ENCODE measurements around the gene LEPROT.

The LEPROT gene

DNA sequence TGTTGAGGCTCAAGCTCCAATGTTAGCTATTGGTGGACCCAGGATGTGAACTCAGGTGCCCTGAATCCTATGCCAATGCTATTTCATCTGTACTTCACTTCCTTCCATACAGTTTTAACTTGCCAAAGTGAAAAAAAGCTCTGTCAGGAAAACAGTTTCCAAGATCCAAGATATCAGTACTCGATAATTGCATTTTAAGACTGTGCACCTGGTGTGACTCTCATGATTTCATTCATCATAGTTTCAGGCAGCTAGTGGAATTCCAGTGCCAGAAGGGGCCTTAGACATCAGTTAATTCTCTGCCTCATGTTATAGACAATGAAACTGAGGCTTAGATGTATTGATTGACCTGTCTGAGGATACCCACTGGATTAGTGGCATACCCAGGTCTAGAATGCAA is 26.5 kb upstream of the LEPROT start:
- Histone ChIP-seq H3K79me2 (ENCODE audit: insufficient read depth, low read length) (no peaks in the 10 kb centered on the region), H3K4me2 (ENCODE audit: insufficient read depth, low read length) (no peak overlapping the region), H3K4me1 (ENCODE audit: insufficient read depth, low read length) (no peaks in the 10 kb centered on the region), H3K36me3 (ENCODE audit: insufficient read depth, low read length) (peaks cover 25% of the 10 kb centered on the region; the same call in 1 of the 2 replicates), H3K4me3 (ENCODE audit: low read depth in 1 of 2, low read length in 2 of 2) (no peak overlapping the region), H4K20me1 (ENCODE audit: insufficient read depth, low read length) (no peaks in the 10 kb centered on the region), H3K9me3 (ENCODE audit: insufficient read depth, low read length, severe bottlenecking) (no peaks in the 10 kb centered on the region), H3K27ac (ENCODE audit: low read length) (no peak overlapping the region), H2AFZ (ENCODE audit: low read depth, low read length) (no peak overlapping the region), H3K9ac (ENCODE audit: low read depth, low read length) (no peak overlapping the region), H3K27me3 (ENCODE audit: insufficient read depth, low read length, poor library complexity) (no peaks in the 10 kb centered on the region)
- TF ChIP-seq EZH2 (IDR thresholded peaks at IDR 0.05; ENCODE audit: borderline replicate concordance, low read depth, low read length, severe bottlenecking) = no peak
- no peak for ATAC-seq (ENCODE audit: insufficient read depth, low read depth)
- no peak for DNase-seq

DNA sequence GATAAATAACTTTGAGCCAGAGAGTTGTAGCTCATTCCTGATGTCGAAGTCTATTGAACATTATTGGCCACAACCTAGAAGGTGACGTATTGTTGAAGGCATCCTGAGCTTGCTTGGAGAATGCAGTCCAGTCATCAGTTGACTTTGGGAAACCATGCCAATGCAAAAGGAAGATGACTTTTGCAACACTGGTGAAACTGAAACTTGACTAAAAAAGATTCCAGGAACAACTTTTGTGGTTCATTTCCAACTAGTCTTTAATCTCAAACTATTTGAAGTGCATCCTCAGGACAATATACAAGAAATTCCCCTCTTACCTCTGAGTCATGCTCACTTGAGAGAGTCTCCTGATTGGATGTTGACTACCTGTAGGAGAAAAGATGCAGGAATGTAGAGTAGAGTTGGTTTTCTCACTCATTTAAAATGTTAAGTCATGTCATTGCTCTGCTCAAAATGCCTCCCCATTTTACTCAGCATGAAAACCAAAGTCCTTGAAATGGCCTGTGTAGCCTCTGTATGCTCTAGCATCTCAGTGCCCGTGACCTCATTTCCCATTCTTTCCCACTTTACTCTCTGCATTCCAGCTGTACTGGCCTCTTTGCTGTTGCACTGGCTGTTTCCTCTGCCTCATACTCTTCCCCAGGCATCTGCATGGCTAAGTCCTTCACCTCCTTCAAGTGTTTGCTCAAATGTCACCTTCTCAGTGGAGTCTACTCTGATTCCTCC is 24.4 kb upstream of the LEPROT start:
- H4K20me1 ChIP-seq (ENCODE audit: insufficient read depth, low read length) = no peaks in the 10 kb centered on the region
- no peaks in the 10 kb centered on the region for H3K27me3 ChIP-seq (ENCODE audit: insufficient read depth, low read length, poor library complexity)
- no peak for DNase-seq
- H3K36me3 ChIP-seq (ENCODE audit: insufficient read depth, low read length) = peaks cover 21% of the 10 kb centered on the region; the same call in 1 of the 2 replicates
- no peaks in the 10 kb centered on the region for H3K79me2 ChIP-seq (ENCODE audit: insufficient read depth, low read length)
- no peak overlapping the region for H3K9ac ChIP-seq (ENCODE audit: low read depth, low read length)
- no peaks in the 10 kb centered on the region for H3K9me3 ChIP-seq (ENCODE audit: insufficient read depth, low read length, severe bottlenecking)
- ATAC-seq (ENCODE audit: insufficient read depth, low read depth) = no peak
- no peak overlapping the region for H2AFZ ChIP-seq (ENCODE audit: low read depth, low read length)
- no peak overlapping the region for H3K4me2 ChIP-seq (ENCODE audit: insufficient read depth, low read length)
- H3K4me1 ChIP-seq (ENCODE audit: insufficient read depth, low read length) = no peaks in the 10 kb centered on the region
- no peak overlapping the region for H3K27ac ChIP-seq (ENCODE audit: low read length)
- TF ChIP-seq, protein P1, sequence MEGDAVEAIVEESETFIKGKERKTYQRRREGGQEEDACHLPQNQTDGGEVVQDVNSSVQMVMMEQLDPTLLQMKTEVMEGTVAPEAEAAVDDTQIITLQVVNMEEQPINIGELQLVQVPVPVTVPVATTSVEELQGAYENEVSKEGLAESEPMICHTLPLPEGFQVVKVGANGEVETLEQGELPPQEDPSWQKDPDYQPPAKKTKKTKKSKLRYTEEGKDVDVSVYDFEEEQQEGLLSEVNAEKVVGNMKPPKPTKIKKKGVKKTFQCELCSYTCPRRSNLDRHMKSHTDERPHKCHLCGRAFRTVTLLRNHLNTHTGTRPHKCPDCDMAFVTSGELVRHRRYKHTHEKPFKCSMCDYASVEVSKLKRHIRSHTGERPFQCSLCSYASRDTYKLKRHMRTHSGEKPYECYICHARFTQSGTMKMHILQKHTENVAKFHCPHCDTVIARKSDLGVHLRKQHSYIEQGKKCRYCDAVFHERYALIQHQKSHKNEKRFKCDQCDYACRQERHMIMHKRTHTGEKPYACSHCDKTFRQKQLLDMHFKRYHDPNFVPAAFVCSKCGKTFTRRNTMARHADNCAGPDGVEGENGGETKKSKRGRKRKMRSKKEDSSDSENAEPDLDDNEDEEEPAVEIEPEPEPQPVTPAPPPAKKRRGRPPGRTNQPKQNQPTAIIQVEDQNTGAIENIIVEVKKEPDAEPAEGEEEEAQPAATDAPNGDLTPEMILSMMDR (IDR thresholded peaks at IDR 0.05; ENCODE audit: borderline replicate concordance, extremely low read depth, low read length, poor library complexity, severe bottlenecking) = no peak
- TF ChIP-seq EZH2 (IDR thresholded peaks at IDR 0.05; ENCODE audit: borderline replicate concordance, low read depth, low read length, severe bottlenecking) = no peak
- H3K4me3 ChIP-seq (ENCODE audit: low read depth in 1 of 2, low read length in 2 of 2) = no peak overlapping the region

GRCh38 chr1:65398083-65398482 is 22.4 kb upstream of the LEPROT start:
- no peaks in the 10 kb centered on the region for H4K20me1 ChIP-seq (ENCODE audit: insufficient read depth, low read length)
- H3K27ac ChIP-seq (ENCODE audit: low read length) = no peak overlapping the region
- no peaks in the 10 kb centered on the region for H3K79me2 ChIP-seq (ENCODE audit: insufficient read depth, low read length)
- no peak overlapping the region for H3K4me3 ChIP-seq (ENCODE audit: low read depth in 1 of 2, low read length in 2 of 2)
- H3K27me3 ChIP-seq (ENCODE audit: insufficient read depth, low read length, poor library complexity) = no peaks in the 10 kb centered on the region
- no peak overlapping the region for H2AFZ ChIP-seq (ENCODE audit: low read depth, low read length)
- H3K4me1 ChIP-seq (ENCODE audit: insufficient read depth, low read length) = no peaks in the 10 kb centered on the region
- DNase-seq = no peak
- peaks cover 15% of the 10 kb centered on the region; the same call in 1 of the 2 replicates for H3K36me3 ChIP-seq (ENCODE audit: insufficient read depth, low read length)
- no peak overlapping the region for H3K9ac ChIP-seq (ENCODE audit: low read depth, low read length)
- no peak for ATAC-seq (ENCODE audit: insufficient read depth, low read depth)
- no peaks in the 10 kb centered on the region for H3K9me3 ChIP-seq (ENCODE audit: insufficient read depth, low read length, severe bottlenecking)
- H3K4me2 ChIP-seq (ENCODE audit: insufficient read depth, low read length) = no peak overlapping the region
- TF ChIP-seq, protein P1 (IDR thresholded peaks at IDR 0.05; ENCODE audit: borderline replicate concordance, extremely low read depth, low read length, poor library complexity, severe bottlenecking) = no peak
- TF ChIP-seq EZH2 (IDR thresholded peaks at IDR 0.05; ENCODE audit: borderline replicate concordance, low read depth, low read length, severe bottlenecking) = no peak

DNA sequence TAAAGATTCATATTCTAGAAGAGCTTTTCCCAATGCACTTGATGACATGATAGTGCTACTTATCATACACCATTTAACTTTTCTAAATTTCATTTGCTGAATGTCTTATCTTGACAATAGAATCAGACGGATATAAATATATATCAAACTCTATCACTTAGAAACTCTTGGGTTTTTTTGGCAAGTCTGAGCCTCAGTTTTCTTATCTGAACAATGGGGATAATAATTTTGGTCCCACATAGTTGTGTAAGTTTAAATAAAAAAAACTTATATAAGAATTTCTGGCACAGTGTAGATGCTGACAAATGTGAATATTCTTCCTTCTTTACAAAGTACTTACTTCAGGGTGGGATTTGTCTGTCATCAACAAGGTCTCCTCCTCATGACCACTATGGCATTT is 21.5 kb upstream of the LEPROT start:
- DNase-seq (no peak), ATAC-seq (ENCODE audit: insufficient read depth, low read depth) (no peak)
- Histone ChIP-seq H3K79me2 (ENCODE audit: insufficient read depth, low read length) (no peaks in the 10 kb centered on the region), H3K9ac (ENCODE audit: low read depth, low read length) (no peak overlapping the region), H3K36me3 (ENCODE audit: insufficient read depth, low read length) (peaks cover 10% of the 10 kb centered on the region; the same call in 1 of the 2 replicates), H3K4me3 (ENCODE audit: low read depth in 1 of 2, low read length in 2 of 2) (no peak overlapping the region), H3K4me2 (ENCODE audit: insufficient read depth, low read length) (no peak overlapping the region), H3K4me1 (ENCODE audit: insufficient read depth, low read length) (no peaks in the 10 kb centered on the region), H4K20me1 (ENCODE audit: insufficient read depth, low read length) (no peaks in the 10 kb centered on the region), H2AFZ (ENCODE audit: low read depth, low read length) (no peak overlapping the region), H3K9me3 (ENCODE audit: insufficient read depth, low read length, severe bottlenecking) (no peaks in the 10 kb centered on the region), H3K27me3 (ENCODE audit: insufficient read depth, low read length, poor library complexity) (no peaks in the 10 kb centered on the region), H3K27ac (ENCODE audit: low read length) (no peak overlapping the region)
- TF ChIP-seq, protein P1 (IDR thresholded peaks at IDR 0.05; ENCODE audit: borderline replicate concordance, extremely low read depth, low read length, poor library complexity, severe bottlenecking) = no peak
- no peak for TF ChIP-seq EZH2 (IDR thresholded peaks at IDR 0.05; ENCODE audit: borderline replicate concordance, low read depth, low read length, severe bottlenecking)

Measured in DND-41 (cell line).